Skeletal muscle tissue (tissue), 4 donors: ENCODE results near the gene TSC2. TPM values are rescaled to one million over a fixed set of nuclear protein-coding genes. Genes with fewer than 3 reads are reported as not detected.
"Not testable (repeated sequence)": the region's sequence is repeated elsewhere in the genome, so short reads cannot be mapped to it uniquely, and the experiment has no call there.

Source experiments
- H3K27ac ChIP-seq: one replicate; pipeline ENCODE4 v1.7.0; 2013; ENCODE audit warnings: mild to moderate bottlenecking, low read depth, low read length, inconsistent platforms
- H3K27me3 ChIP-seq, 3 donors: one replicate each; pipeline ENCODE4 v1.7.0; 2013; ENCODE audit warnings: low read length in 3 of 3; ENCODE audit not compliant: control insufficient read depth in 3 of 3, insufficient read depth in 3 of 3
- H3K36me3 ChIP-seq, 3 donors: one replicate each; pipeline ENCODE4 v1.7.0; 2013; ENCODE audit warnings: low read length in 3 of 3; ENCODE audit not compliant: control insufficient read depth in 3 of 3, insufficient read depth in 3 of 3
- H3K4me1 ChIP-seq, 3 donors: one replicate each; pipeline ENCODE4 v1.7.0; 2013; ENCODE audit warnings: low read length in 3 of 3, mild to moderate bottlenecking in 3 of 3; ENCODE audit not compliant: control insufficient read depth in 3 of 3, insufficient read depth in 3 of 3
- H3K4me3 ChIP-seq, 3 donors: one replicate each; pipeline ENCODE4 v1.7.0; 2013; ENCODE audit warnings: low read length in 3 of 3
- H3K9ac ChIP-seq, 3 donors: one replicate each; pipeline ENCODE4 v1.7.0; 2013; ENCODE audit warnings: low read length in 3 of 3, mild to moderate bottlenecking in 3 of 3, moderate library complexity in 2 of 3, low read depth in 1 of 3
- H3K9me3 ChIP-seq, 3 donors: one replicate each; pipeline ENCODE4 v1.7.0; 2013; ENCODE audit warnings: low read length in 3 of 3; ENCODE audit not compliant: control insufficient read depth in 3 of 3
- total RNA-seq: library from RNA; depleted of rRNA; stranded (reverse); fragments of >200 nt; gene quantifications from one replicate; pipeline ENCODE4 v1.2.3, GENCODE V29; 2014
- donor health status: Osteomylitis.

TSC2 gene
- total RNA-seq, 1 donor from 2014 or later, result 49.6 TPM

DNA sequence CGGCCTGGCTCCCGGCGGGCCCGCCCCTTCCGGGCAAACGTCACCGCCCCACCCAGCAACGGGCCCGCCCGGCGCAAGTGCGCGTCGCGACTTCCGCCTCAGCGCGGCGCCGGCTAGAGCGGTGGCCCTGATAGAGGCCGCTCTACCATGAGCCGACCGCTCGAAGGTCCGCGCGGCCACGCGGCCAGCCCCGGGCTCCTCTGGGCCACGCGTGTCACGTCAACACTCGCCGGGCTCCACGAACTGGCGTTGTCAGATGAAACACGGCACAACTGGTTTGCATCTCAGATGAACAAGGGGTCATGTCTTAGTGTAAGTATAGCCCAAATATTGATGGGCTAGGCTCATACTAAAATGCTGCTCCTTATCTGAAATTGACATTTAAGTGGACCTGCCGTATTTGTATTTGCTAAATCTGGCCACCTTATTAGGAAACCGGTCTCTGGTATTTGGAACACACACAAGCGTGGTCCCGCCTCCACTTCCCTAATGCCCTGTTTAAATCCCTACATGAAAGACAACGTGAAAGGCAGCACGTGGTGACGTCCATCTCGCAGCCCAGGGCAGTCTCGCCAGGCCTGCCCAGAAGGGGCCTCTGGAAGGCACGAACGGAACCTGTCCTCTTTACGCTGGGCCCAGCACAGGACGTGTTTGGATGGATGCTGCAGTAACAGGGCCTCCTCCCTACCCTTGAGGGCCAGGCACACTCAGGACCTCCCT is 37.8 kb upstream of the TSC2 start, which contains the start of gene ZNF598:
ZNF598 (minus strand) TSS at position 31 of the 720 bp plus-strand sequence.
- Histone ChIP-seq H3K27ac (peak within 1 kb of the TSS; percentile 91), H3K27me3 (no peaks in the 10 kb centered on the region), H3K9me3 (no peaks in the 10 kb centered on the region), H3K9ac (peak within 1 kb of the TSS; percentile 88 to 90 (median 89)), H3K4me1 (peaks cover 46 to 52% (median 49%) of the 10 kb centered on the region in 3 donors), H3K4me3 (peak within 1 kb of the TSS; percentile 81 to 93 (median 93)), H3K36me3 (peaks cover 0 to 4% (median 2%) of the 10 kb centered on the region in 3 donors)

DNA sequence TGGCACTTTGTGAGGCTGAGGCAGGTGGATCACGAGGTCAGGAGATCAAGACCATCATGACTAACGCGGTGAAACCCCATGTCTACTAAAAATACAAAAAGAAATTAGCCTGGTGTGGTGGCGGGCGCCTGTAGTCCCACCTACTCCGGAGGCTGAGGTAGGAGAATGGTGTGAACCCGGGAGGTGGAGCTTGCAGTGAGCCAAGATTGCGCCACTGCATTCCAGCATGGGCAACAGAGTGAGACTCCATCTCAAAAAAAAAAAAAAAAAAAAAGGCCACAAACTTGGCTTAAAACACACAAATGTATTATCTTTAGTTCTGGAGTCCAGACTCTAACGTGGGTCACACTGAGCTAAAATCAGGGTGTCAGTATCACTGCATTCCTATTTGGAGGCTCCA is 36.1 kb upstream of the TSC2 start:
- not testable (repeated sequence) for H3K27ac ChIP-seq, H3K4me3 ChIP-seq, H3K36me3 ChIP-seq, H3K9me3 ChIP-seq, H3K27me3 ChIP-seq
- H3K9ac ChIP-seq, result peak overlapping the region in 1 of 3 donors; percentile 43
- H3K4me1 ChIP-seq, result peaks cover 29 to 35% (median 31%) of the 10 kb centered on the region in 3 donors

DNA sequence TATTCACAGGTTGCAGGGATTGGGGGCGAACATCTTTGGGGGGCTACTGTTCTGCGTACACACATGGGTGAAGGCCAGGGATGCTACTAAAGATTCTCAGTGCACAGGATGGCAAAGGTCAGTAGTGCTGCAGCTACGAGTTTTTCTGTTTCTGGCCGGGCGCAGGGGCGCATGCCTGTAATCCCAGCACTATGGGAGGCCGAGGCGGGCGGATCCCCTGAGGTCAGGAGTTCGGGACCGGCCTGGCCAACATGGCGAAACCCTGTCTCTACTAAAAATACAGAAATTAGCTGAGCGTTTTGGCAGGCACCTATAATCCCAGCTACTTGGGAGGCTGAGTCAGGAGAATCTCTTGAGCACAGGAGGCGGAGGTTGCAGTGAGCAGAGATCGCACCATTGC is 34.3 kb upstream of the TSC2 start:
- Histone ChIP-seq H3K9ac (no peak overlapping the region), H3K4me3 (no peak overlapping the region), H3K27ac (no peak overlapping the region), H3K27me3 (peaks cover 0 to 4% (median 4%) of the 10 kb centered on the region in 3 donors), H3K4me1 (peaks cover 11 to 17% (median 14%) of the 10 kb centered on the region in 3 donors), H3K9me3 (no peaks in the 10 kb centered on the region), H3K36me3 (no peaks in the 10 kb centered on the region)

DNA sequence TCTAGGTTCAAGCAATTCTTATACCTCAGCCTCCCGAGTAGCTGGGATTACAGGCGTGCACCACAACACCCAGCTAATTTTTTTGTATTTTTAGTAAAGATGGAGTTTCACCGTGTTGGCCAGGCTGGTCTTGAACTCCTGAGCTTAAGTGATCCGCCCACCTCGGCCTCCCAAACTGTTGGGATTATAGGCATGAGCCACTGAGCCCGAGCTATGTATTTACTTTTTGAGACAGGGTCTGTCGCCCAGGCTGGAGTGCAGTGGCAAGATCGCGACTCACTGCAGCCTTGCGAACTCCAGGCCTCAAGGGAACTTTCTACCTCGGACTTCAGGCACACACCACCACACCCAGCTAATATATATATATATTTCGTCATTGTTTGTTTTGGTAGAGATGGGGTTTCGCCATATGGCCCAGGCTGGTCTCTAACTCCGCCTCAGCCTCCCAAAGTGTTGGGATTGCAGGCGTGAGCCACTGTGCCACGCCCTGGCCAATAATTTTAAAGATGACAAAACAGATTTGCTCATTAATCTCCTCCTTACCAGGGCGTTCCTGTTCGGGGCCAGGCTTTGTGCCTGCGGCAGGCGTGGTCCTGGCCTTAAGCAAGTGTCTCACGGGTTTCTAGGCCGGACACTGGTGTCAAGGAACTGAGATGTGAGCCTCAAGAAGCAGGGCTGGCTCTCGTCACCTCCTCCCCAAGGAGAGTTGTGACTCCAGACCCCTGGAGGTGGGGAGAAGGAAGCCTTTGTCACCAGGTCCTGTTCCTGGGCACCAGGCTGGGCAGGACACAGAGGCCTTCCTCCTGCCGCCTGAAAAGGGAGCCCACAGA is 32.5 kb upstream of the TSC2 start:
- H3K4me3 ChIP-seq, result no peak overlapping the region
- H3K27me3 ChIP-seq, result peaks cover 16 to 20% (median 19%) of the 10 kb centered on the region in 3 donors
- H3K9me3 ChIP-seq, result no peaks in the 10 kb centered on the region
- no peak overlapping the region for H3K27ac ChIP-seq
- peaks cover 10 to 15% (median 10%) of the 10 kb centered on the region in 3 donors for H3K4me1 ChIP-seq
- H3K36me3 ChIP-seq, result no peaks in the 10 kb centered on the region
- H3K9ac ChIP-seq, result no peak overlapping the region

DNA sequence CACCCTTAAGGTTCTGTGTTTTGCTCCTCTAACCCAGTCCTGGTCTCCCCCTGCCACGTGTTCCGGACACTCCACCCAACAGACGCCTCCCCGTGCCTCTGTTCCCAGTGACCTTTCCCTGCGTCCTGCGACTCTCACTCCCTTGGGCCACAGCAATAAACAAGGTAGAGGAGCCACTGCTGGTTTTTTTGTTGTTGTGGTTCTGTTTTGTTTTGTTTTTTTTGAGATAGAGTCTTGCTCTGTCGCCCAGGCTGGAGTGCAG is 31.9 kb upstream of the TSC2 start:
- Histone ChIP-seq H3K9ac (no peak overlapping the region), H3K27ac (no peak overlapping the region), H3K9me3 (no peaks in the 10 kb centered on the region), H3K4me3 (no peak overlapping the region), H3K27me3 (peaks cover 21 to 22% (median 22%) of the 10 kb centered on the region in 3 donors), H3K4me1 (peaks cover 6 to 10% (median 6%) of the 10 kb centered on the region in 3 donors), H3K36me3 (no peaks in the 10 kb centered on the region)

DNA sequence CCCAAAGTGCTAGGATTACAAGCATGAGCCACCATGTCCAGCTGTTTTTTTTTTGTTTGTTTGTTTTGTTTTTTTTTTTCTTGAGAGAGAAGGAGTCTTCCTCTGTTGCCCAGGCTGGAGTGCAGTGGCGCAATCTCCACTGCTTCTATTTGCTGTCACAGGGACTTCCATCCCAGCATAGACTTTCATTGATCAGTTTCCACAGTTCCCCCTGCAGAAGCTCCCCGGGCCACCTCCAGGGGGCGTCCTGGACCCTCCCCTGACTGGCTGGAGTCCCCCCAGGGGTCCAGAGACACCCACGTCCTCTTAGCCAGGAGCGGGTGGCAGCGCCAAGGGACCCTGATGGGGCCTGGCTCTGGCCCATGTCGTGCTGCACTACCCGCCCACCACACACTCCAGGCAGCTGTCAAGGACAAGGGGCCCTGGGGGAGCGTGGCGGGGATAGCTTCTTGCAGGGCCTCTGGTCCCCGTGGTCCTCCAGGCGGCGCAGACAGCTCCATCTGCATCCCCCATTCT is 31.3 kb upstream of the TSC2 start:
- Histone ChIP-seq H3K27me3 (peaks cover 21 to 24% (median 23%) of the 10 kb centered on the region in 3 donors), H3K4me3 (no peak overlapping the region), H3K9ac (no peak overlapping the region), H3K36me3 (no peaks in the 10 kb centered on the region), H3K9me3 (no peaks in the 10 kb centered on the region), H3K27ac (no peak overlapping the region), H3K4me1 (peaks cover 6 to 10% (median 6%) of the 10 kb centered on the region in 3 donors)

DNA sequence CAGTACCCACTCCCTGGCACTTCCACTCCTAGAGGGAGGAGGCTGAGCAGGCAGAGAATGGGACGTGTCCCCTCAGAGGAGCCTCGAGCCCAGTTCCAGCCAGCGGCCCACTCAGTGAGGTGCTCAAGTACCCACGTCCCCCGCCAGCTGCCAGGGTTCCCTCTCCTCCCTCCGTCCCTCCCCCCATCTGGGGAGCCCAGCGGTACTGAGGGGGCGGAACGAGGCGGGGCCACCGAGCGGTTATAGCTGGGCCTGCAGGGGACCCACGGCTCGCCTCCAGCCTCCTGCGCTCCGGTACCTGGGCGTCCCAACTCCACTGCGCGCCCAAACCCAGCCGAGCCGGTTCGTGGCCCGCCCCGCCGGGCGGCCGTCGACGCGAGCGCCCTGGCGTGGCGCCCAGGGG is 28.3 kb upstream of the TSC2 start, which contains the start of gene NPW:
NPW (plus strand) TSS at position 268 of the 403 bp plus-strand sequence.
- no peak within 1 kb of the TSS for H3K27ac ChIP-seq
- peaks cover 25 to 27% (median 26%) of the 10 kb centered on the region in 3 donors for H3K27me3 ChIP-seq
- peaks cover 18 to 26% (median 22%) of the 10 kb centered on the region in 3 donors for H3K4me1 ChIP-seq
- no peaks in the 10 kb centered on the region for H3K9me3 ChIP-seq
- H3K36me3 ChIP-seq, result no peaks in the 10 kb centered on the region
- H3K4me3 ChIP-seq, result no peak within 1 kb of the TSS
- H3K9ac ChIP-seq, result no peak within 1 kb of the TSS

DNA sequence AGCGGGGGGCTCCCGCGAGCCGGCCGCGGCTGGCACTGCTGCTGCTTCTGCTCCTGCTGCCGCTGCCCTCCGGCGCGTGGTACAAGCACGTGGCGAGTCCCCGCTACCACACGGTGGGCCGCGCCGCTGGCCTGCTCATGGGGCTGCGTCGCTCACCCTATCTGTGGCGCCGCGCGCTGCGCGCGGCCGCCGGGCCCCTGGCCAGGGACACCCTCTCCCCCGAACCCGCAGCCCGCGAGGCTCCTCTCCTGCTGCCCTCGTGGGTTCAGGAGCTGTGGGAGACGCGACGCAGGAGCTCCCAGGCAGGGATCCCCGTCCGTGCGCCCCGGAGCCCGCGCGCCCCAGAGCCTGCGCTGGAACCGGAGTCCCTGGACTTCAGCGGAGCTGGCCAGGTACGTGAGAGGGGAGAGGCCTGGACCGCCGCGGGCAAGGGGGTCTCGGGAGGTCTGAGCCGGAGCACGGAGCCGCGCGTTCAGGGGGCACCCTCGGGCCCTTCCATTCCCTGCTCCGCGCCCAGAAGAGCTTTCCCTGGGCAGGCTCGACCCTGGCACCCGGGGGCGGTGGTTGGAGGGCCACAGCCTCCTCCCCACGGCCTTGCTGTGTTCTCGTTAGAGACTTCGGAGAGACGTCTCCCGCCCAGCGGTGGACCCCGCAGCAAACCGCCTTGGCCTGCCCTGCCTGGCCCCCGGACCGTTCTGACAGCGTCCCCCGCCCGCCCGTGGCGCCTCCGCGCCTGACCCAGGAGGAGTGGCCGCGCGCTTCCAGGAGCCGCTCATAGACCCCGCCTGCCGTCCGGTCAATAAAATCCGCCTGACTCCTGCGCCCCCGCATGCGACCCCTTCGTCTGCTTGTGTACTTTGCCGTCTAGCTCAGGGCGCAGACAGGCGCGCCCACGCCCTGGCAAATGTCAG is 27.6 kb upstream of the TSC2 start:
- H3K4me3 ChIP-seq, result no peak overlapping the region
- H3K9me3 ChIP-seq, result no peaks in the 10 kb centered on the region
- H3K4me1 ChIP-seq, result peaks cover 18 to 26% (median 25%) of the 10 kb centered on the region in 3 donors
- no peaks in the 10 kb centered on the region for H3K36me3 ChIP-seq
- H3K27ac ChIP-seq, result no peak overlapping the region
- peaks cover 25 to 27% (median 26%) of the 10 kb centered on the region in 3 donors for H3K27me3 ChIP-seq
- no peak overlapping the region for H3K9ac ChIP-seq

DNA sequence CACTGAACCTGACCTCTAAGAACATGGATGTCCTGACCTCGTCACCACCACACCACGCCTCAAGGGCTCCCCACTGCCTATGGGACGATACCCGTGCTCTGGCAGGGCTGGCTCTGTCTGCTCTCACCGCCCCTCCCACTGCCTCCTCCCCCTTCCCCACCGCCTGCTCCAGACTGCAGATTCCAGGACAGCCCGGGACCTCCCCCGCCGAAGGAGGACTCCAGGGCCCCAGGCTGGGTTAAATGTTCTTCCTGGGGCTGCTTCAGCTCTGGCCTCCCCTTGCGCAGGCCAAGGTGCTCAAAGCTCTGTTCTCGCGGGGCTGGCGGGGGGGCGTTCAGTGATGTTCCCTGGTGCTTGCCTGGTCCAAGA is 25.1 kb upstream of the TSC2 start:
- H3K4me1 ChIP-seq, result peaks cover 27 to 41% (median 38%) of the 10 kb centered on the region in 3 donors
- peak overlapping the region in 1 of 3 donors; percentile 69 for H3K9ac ChIP-seq
- no peaks in the 10 kb centered on the region for H3K9me3 ChIP-seq
- H3K4me3 ChIP-seq, result peak overlapping the region; percentile 49 to 63 (median 56)
- H3K36me3 ChIP-seq, result no peaks in the 10 kb centered on the region
- H3K27ac ChIP-seq, result no peak overlapping the region
- H3K27me3 ChIP-seq, result peaks cover 20 to 30% (median 26%) of the 10 kb centered on the region in 3 donors
